Spleen (tissue), 7 donors: Measurements from ENCODE around the gene NEK1.

Experiments used
- POLR2A ChIP-seq, 3 donors: fragments of 450-650 bp; IDR thresholded peaks; one replicate each; pipeline ENCODE4 v1.5.1; 2017; ENCODE audit warnings: antibody characterized with exemption in 3 of 3, mild to moderate bottlenecking in 1 of 3
- POLR2AphosphoS5 ChIP-seq, 3 donors: sonication (generic); formaldehyde crosslinking; IDR thresholded peaks; one replicate each; pipeline ENCODE4 v1.5.1; 2017; ENCODE audit warnings: antibody characterized with exemption in 3 of 3
- TF ChIP-seq, protein P1 (sequence below), 11 experiments: fragments of 200-600 bp in 7 of 11; fragments of 450-650 bp in 4 of 11; sonication (generic) in 4 of 11; IDR thresholded peaks in 8 of 11; conservative IDR thresholded peaks in 3 of 11; 1 replicate in 7 of 11; 2 replicates in 4 of 11; pipeline versions ENCODE4 v1.4.0 to v1.8.0; 2016 to 2021; ENCODE audit warnings: antibody characterized with exemption in 11 of 11, inconsistent platforms in 4 of 11, mild to moderate bottlenecking in 1 of 11
- donor health status: DM: no; HTN: no; CAD: no; lungs with moderate emphysema.
- donor health status: DM: no; HTN: no; CAD: no.
- donor health status: DM: no; HTN: no; CAD: no.

DNA sequence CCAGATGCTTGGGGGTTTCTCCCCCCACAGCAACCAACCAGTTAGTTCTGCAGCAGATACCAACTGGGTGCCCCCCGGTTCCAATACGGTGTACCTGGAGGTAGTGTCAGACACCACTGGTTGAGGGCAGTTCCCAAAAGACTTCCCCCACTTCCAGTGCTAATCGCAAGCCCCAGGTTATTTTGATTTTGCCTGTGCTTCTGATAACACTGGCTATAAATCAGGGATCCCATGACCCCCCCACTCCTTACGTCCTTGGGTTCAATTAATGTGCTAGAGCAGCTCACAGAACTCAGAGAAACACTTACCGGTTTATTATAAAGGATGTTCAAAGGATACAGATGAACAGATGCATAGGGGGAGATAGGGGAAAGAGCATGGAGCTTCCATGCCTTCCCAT lies 13.5 kb upstream of the NEK1 start:
- TF ChIP-seq, protein P1, sequence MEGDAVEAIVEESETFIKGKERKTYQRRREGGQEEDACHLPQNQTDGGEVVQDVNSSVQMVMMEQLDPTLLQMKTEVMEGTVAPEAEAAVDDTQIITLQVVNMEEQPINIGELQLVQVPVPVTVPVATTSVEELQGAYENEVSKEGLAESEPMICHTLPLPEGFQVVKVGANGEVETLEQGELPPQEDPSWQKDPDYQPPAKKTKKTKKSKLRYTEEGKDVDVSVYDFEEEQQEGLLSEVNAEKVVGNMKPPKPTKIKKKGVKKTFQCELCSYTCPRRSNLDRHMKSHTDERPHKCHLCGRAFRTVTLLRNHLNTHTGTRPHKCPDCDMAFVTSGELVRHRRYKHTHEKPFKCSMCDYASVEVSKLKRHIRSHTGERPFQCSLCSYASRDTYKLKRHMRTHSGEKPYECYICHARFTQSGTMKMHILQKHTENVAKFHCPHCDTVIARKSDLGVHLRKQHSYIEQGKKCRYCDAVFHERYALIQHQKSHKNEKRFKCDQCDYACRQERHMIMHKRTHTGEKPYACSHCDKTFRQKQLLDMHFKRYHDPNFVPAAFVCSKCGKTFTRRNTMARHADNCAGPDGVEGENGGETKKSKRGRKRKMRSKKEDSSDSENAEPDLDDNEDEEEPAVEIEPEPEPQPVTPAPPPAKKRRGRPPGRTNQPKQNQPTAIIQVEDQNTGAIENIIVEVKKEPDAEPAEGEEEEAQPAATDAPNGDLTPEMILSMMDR (IDR thresholded peaks at IDR 0.05 in 8 of 11, conservative IDR thresholded peaks at IDR 0.05 in 3 of 11): no peak
- TF ChIP-seq POLR2A (IDR thresholded peaks at IDR 0.05) (no peak), POLR2AphosphoS5 (IDR thresholded peaks at IDR 0.05) (no peak)
